Measurements from ENCODE around the gene UBAC2.

- TF ChIP-seq, protein P1, sequence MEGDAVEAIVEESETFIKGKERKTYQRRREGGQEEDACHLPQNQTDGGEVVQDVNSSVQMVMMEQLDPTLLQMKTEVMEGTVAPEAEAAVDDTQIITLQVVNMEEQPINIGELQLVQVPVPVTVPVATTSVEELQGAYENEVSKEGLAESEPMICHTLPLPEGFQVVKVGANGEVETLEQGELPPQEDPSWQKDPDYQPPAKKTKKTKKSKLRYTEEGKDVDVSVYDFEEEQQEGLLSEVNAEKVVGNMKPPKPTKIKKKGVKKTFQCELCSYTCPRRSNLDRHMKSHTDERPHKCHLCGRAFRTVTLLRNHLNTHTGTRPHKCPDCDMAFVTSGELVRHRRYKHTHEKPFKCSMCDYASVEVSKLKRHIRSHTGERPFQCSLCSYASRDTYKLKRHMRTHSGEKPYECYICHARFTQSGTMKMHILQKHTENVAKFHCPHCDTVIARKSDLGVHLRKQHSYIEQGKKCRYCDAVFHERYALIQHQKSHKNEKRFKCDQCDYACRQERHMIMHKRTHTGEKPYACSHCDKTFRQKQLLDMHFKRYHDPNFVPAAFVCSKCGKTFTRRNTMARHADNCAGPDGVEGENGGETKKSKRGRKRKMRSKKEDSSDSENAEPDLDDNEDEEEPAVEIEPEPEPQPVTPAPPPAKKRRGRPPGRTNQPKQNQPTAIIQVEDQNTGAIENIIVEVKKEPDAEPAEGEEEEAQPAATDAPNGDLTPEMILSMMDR (conservative IDR thresholded peaks at IDR 0.05; ENCODE audit: low read depth, low read length) = no peak
- no peak for TF ChIP-seq EZH2 (IDR thresholded peaks at IDR 0.05; ENCODE audit: borderline replicate concordance, low read depth, low read length, poor library complexity, severe bottlenecking)
Observed at GRCh38 chr13:99363391-99363790, 162.7 kb downstream of the UBAC2 start.
